ENCODE results near the gene GPC1.

GRCh38 chr2:240411261-240412160 is 24.0 kb upstream of the GPC1 start:
- TF ChIP-seq CTCF (IDR thresholded peaks at IDR 0.05; ENCODE audit: poor library complexity) (no peak), EZH2 (IDR thresholded peaks at IDR 0.05; ENCODE audit: borderline replicate concordance) (no peak)
